Glutamatergic neuron (in vitro differentiated cells): Measurements from ENCODE around the gene RHOJ. TPM values are rescaled to one million over a fixed set of nuclear protein-coding genes. Genes with fewer than 3 reads are reported as not detected.

Experiments used
- DNase-seq: peaks from one replicate; pipeline ENCODE4 v3.0.0; 2022
- H3K27ac Mint-ChIP-seq: one replicate; pipeline ENCODE4 v1.8.0; 2020; ENCODE audit warnings: mild to moderate bottlenecking, mixed read lengths, inconsistent platforms; ENCODE audit not compliant: unreplicated experiment
- H3K27me3 Mint-ChIP-seq: one replicate; pipeline ENCODE4 v1.8.0; 2020; ENCODE audit warnings: mild to moderate bottlenecking, moderate library complexity, mixed read lengths, inconsistent platforms; ENCODE audit not compliant: unreplicated experiment
- H3K36me3 Mint-ChIP-seq: one replicate; pipeline ENCODE4 v1.8.0; 2020; ENCODE audit warnings: mild to moderate bottlenecking, mixed read lengths, inconsistent platforms; ENCODE audit not compliant: unreplicated experiment
- H3K4me1 Mint-ChIP-seq: one replicate; pipeline ENCODE4 v1.8.0; 2020; ENCODE audit warnings: mild to moderate bottlenecking, low read depth, mixed read lengths, inconsistent platforms; ENCODE audit not compliant: unreplicated experiment
- H3K4me3 Mint-ChIP-seq: one replicate; pipeline ENCODE4 v1.8.0; 2020; ENCODE audit warnings: mild to moderate bottlenecking, mixed read lengths, inconsistent platforms; ENCODE audit not compliant: unreplicated experiment
- H3K9me3 Mint-ChIP-seq: one replicate; pipeline ENCODE4 v1.8.0; 2020; ENCODE audit warnings: mild to moderate bottlenecking, moderate library complexity, mixed read lengths, inconsistent platforms; ENCODE audit not compliant: unreplicated experiment
- CTCF ChIP-seq: fragments of 200-600 bp; sonication (generic); IDR thresholded peaks from one replicate; pipeline ENCODE4 v1.5.0; 2021; ENCODE audit not compliant: partially characterized antibody, unreplicated experiment
- total RNA-seq: library from RNA; stranded (reverse); fragmentation: NEBNext Ultra II Directional; extraction: Animal tissue kit (Norgen Biotek cat#: 25700); gene quantifications from one replicate; pipeline ENCODE4 v1.2.1, GENCODE V29; 2021; ENCODE audit not compliant: unreplicated experiment

Gene RHOJ
- total RNA-seq, 1 donor from 2014 or later = not detected

GRCh38 chr14:63295231-63295685, 91.0 kb downstream of the RHOJ start:
- Mint-ChIP-seq H3K4me3 (no peak overlapping the region), H3K27ac (no peak overlapping the region), H3K36me3 (no peaks in the 10 kb centered on the region), H3K4me1 (no peaks in the 10 kb centered on the region), H3K27me3 (peaks cover 1% of the 10 kb centered on the region), H3K9me3 (no peaks in the 10 kb centered on the region)
- no peak for TF ChIP-seq CTCF
- no peak for DNase-seq

- no peak overlapping the region for H3K27ac Mint-ChIP-seq
- no peak for DNase-seq
These were observed 91.9 kb downstream of the RHOJ start for GRCh38 chr14:63296060-63296563.

DNA sequence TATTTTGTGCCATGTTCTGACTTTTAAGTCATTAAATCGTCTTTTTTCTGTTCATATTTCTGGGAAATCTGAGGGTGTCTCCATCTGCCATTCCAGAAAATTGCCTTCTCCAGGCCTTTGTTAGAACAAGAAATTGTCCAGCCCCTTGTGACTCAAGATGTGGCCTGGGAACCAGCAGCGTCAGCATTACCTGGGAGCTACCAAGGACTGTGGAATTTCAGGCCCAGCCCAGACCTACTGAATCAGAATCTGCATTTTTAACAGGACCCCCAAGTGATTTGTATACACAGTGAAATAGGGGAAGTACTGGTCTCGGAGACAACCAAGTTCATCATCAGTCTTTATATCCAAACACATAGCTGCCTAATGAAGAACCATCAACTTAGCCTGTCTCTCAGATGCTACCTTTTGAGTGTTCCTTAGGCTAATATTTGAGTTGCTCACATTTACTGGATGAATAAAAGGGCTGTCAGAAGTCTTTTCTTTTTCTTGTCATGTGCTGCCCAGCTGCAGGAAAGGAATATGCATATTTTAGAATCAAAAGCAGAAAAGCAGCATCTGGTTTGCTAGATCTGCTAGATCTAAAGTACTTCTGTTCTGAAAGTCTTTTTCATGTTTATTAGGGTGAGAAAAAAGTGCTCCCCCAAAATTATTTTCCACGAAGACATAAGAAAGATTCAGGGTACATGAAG, 93.3 kb downstream of the RHOJ start:
- TF ChIP-seq CTCF = no peak
- H3K27ac Mint-ChIP-seq = no peak overlapping the region
- H3K27me3 Mint-ChIP-seq = peaks cover 3% of the 10 kb centered on the region
- no peaks in the 10 kb centered on the region for H3K36me3 Mint-ChIP-seq
- no peaks in the 10 kb centered on the region for H3K4me1 Mint-ChIP-seq
- no peaks in the 10 kb centered on the region for H3K9me3 Mint-ChIP-seq
- no peak for DNase-seq
- no peak overlapping the region for H3K4me3 Mint-ChIP-seq

More at GRCh38 chr14:63296060-63296563, 91.9 kb downstream of the RHOJ start:
- TF ChIP-seq CTCF = no peak
- Mint-ChIP-seq H3K4me3 (no peak overlapping the region), H3K4me1 (no peaks in the 10 kb centered on the region), H3K27me3 (peaks cover 2% of the 10 kb centered on the region), H3K9me3 (no peaks in the 10 kb centered on the region), H3K36me3 (no peaks in the 10 kb centered on the region)

DNA sequence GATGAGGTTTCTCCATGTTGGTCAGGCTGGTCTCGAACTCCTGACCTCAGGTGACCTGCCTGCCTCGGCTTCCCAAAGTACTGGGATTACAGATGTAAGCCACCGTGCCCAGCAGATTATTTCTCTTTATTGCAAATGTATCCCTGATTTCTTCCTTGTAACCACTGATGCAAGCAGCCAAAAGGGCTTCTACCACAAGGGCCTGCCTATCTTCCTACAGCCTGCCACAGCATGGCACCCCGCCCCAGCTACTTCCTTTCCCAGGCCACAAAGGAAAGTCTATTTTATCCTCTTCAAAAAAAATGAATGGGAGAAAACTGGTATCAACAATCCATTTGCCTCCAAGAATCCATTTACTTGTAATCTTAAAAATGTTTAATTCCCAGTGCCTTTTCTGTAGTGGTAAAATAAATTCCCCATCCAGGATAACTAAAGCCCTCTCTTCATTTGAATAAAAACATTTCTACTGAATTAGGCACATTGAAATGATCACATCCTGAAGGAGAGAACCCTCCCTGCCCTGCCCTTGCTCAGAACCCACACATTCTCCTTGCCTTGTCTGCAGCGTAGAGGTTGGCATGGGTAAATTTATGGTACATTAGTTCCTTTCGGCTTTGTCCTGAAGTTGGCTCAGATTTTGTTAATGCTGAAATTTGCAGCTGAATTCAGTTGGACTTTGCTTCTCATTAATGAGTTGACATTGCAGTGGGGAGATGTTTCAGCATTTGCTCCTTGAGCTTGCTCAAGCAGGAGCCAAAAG, 95.3 kb downstream of the RHOJ start:
- TF ChIP-seq CTCF = no peak
- DNase-seq = no peak
- H3K27me3 Mint-ChIP-seq = peaks cover 3% of the 10 kb centered on the region
- H3K4me1 Mint-ChIP-seq = no peaks in the 10 kb centered on the region
- H3K36me3 Mint-ChIP-seq = no peaks in the 10 kb centered on the region
- H3K4me3 Mint-ChIP-seq = no peak overlapping the region
- H3K27ac Mint-ChIP-seq = no peak overlapping the region
- no peaks in the 10 kb centered on the region for H3K9me3 Mint-ChIP-seq

GRCh38 chr14:63300854-63301253, 96.6 kb downstream of the RHOJ start:
- Mint-ChIP-seq H3K4me3 (no peak overlapping the region), H3K9me3 (no peaks in the 10 kb centered on the region), H3K27me3 (peaks cover 2% of the 10 kb centered on the region), H3K4me1 (no peaks in the 10 kb centered on the region), H3K27ac (no peak overlapping the region), H3K36me3 (no peaks in the 10 kb centered on the region)
- TF ChIP-seq CTCF = no peak
- DNase-seq = no peak
